ENCODE data around the gene WDR35.
"Not testable (repeated sequence)": the region's sequence is repeated elsewhere in the genome, so short reads cannot be mapped to it uniquely, and the experiment has no call there.

- not testable (repeated sequence) for TF ChIP-seq EP300, CTCF (IDR thresholded peaks at IDR 0.05)
Measured at GRCh38 chr2:19922188-19922587, 67.7 kb downstream of the WDR35 start.

All from suprapubic skin (tissue), 3 donors.